OCI-LY1 (cell line): ENCODE data around the gene MBOAT2.

Experiments
- CTCF ChIP-seq: fragments of 200-600 bp; sonication (generic), shearing (Covaris generic); IDR thresholded peaks from 2 replicates; pipeline ENCODE4 v1.5.1; 2017; ENCODE audit warnings: mild to moderate bottlenecking, antibody characterized with exemption, low read length, moderate library complexity, mixed read lengths
- EZH2 ChIP-seq: fragments of 200-600 bp; sonication (generic), shearing (Covaris generic); IDR thresholded peaks from 2 replicates; pipeline ENCODE4 v1.8.0; 2017; ENCODE audit warnings: borderline replicate concordance, mixed run types, mild to moderate bottlenecking, antibody characterized with exemption, low read length, moderate library complexity, mixed read lengths

- TF ChIP-seq CTCF: no peak
- no peak for TF ChIP-seq EZH2
These were observed 10.1 kb downstream of the MBOAT2 start for GRCh38 chr2:8993196-8993901.
